DMS79 (cell line): Measurements from ENCODE around the gene ASB8.

Source experiments
- DNase-seq: peaks from one replicate; lab custom pipeline; 2025; lab: John Stamatoyannopoulos, UW

The ASB8 gene

GRCh38 chr12:48157018-48157888 lies at the start of gene ASB8:
Gene ASB8, minus strand, starts transcription at chr12:48157515. Its CDS starts 4,019 bp downstream, at chr12:48153496.
- DNase-seq: peak; percentile 96

GRCh38 chr12:48203192-48203591 lies 45.9 kb upstream of the ASB8 start, which contains the start of gene OR10AD1:
Gene OR10AD1, minus strand, starts transcription at chr12:48203292. Its CDS starts 0 bp downstream, at chr12:48203292.
- no peak for DNase-seq

GRCh38 chr12:48202766-48203165 lies 45.5 kb upstream of the ASB8 start:
- no peak for DNase-seq

GRCh38 chr12:48201516-48201915 lies 44.2 kb upstream of the ASB8 start:
- DNase-seq: no peak

- DNase-seq: no peak
These were observed 43.8 kb upstream of the ASB8 start for GRCh38 chr12:48201091-48201490.

GRCh38 chr12:48199774-48200221 lies 42.5 kb upstream of the ASB8 start:
- DNase-seq: no peak

- no peak for DNase-seq
These were observed 41.7 kb upstream of the ASB8 start for GRCh38 chr12:48198985-48199384.

GRCh38 chr12:48198672-48198971 lies 41.3 kb upstream of the ASB8 start:
- DNase-seq: no peak

GRCh38 chr12:48197971-48198671 lies 40.8 kb upstream of the ASB8 start:
- peak; percentile 97 for DNase-seq

- DNase-seq: peak; percentile 57
These were observed 40.2 kb upstream of the ASB8 start for GRCh38 chr12:48197549-48197970.

GRCh38 chr12:48194799-48195201 lies 37.5 kb upstream of the ASB8 start:
- DNase-seq: no peak

GRCh38 chr12:48193623-48194022 lies 36.3 kb upstream of the ASB8 start:
- DNase-seq: peak; percentile 72

GRCh38 chr12:48192861-48193260 lies 35.5 kb upstream of the ASB8 start:
- no peak for DNase-seq

GRCh38 chr12:48191096-48191495 lies 33.8 kb upstream of the ASB8 start:
- DNase-seq: no peak

GRCh38 chr12:48189331-48190125 lies 32.2 kb upstream of the ASB8 start:
- DNase-seq: peak; percentile 42

GRCh38 chr12:48187916-48188695 lies 30.8 kb upstream of the ASB8 start:
- no peak for DNase-seq

- DNase-seq: peak; percentile 4
These were observed 28.0 kb upstream of the ASB8 start for GRCh38 chr12:48185181-48185919.

GRCh38 chr12:48184549-48184922 lies 27.2 kb upstream of the ASB8 start:
- DNase-seq: no peak

- DNase-seq: peak; percentile 9
These were observed 26.7 kb upstream of the ASB8 start for GRCh38 chr12:48183876-48184548.
